ENCODE results near the gene ELMO1.

The ELMO1 gene

DNA sequence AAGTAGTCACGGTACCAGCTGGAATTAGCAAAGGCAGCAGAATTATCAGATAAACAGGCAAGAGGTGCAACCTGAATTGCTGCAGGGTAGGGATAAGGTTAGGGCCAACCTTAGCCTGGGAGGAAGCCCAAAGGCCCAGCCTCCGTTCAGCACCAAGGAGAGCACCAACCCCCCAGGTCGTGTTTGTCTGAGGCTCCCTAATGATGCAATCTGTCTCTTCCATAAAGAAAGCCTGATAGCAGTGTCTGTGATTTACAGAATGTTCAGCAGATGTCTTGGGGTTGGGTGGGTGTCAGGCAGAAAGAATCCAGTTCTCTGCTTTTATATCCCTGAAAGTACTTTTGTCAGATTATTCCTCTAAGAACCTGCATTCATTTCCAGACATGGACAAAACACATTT lies 396.0 kb downstream of the ELMO1 start:
- peak; percentile 21 for DNase-seq (ENCODE audit: low spot score)

DNA sequence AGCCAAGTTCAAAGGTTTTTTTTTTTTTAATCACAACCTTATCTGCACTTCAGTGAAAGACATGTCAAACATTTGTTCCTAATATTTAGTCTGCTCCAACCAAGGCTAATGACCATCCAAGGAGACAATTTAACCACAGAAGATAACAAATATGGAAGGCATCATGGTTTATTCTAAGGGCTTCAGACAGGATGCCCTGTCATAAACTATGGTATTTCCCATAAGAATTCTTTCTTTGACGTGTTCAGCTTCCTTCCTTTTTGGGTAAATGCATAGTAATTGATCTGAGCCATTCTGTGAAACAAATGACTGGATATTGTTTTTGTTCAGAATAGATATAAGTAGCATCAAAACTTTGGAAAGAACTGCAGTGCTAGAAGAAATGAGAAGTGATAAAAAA lies 397.9 kb downstream of the ELMO1 start:
- DNase-seq (ENCODE audit: low spot score): no peak

DNA sequence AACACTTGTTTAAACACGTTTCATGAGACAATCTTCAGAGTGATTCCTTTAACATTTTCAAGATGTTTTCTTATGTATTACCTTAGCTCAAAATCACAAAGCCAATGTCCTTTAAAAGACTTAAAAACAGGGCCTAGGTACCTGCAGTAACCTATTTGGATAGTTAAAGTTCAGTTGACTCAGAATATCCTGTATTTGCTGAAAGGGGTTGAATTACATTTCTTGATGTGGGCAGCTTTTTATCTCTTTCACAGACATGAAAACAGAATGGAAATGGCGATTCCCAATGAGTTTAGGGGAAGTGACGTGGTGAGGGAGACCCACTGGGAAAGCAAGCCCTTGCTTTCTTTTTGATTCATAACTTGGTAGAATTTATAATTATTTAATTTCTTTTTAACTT lies 400.0 kb downstream of the ELMO1 start:
- no peak for DNase-seq (ENCODE audit: low spot score)

DNA sequence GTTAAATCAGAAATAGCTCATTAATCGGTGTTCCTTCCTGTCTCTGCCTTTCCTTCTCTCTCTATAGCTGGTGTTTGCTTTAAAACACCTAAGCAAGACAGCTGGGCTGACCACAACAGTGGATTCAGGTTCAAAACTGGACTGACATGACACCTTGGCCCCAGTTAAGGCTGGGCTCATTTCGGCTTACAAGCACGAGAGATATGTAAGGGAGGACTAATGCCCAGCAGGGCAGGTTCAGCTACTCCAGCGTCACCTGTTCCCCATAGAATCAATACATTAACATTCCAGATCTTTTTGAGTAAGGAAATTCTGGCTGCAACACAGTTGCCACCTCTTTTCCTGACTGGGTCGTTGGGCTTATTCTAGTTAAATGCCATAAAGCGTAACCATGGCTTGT lies 401.4 kb downstream of the ELMO1 start:
- no peak for DNase-seq (ENCODE audit: low spot score)

DNA sequence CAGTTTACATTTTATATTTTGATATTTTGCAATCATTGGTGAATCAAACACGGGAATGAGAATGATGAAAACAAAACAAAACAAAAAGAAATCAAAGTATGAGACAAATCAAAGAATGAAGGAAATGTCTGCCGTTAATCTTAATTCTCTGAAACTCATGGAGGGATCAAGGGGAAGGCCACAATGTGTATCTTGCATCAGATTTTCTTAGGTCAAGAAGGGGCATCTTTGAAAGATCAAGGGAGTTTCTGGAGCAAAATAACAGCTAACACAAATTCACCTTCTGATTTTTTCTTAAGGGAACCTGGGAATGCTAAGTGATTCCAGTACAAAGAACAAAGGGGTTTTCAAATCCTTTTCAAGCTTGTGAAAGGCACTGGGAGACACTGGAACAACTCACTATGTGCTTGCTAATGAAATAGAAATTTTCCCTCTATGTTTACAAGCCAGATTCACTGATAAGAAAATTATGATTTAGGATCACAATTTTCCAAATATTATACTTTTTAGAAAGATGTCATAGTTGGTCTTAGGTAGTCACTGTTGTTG lies 402.1 kb downstream of the ELMO1 start:
- no peak for DNase-seq (ENCODE audit: low spot score)

DNA sequence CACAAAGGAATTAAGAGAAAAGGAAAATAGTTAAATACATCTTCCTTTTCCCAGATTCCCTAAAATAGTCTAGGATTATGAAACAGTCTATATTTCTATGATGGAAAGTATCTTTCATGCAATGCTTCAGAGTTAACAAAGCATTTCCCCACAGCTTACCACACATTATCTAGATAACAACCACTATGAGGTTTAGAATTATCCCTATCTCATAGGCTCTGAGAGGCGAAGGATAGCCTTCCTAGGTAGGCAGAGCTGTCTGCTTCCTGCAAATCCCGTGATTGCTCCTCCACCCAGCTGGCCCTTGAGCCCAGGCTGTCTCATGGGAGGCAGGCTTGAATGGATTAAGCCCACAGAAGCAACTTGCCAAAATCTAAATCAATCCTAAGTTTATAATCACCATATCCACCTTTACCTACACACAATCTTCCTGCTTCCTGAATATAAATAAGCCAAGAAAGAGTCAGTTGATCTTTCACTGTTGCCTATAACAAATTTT lies 402.9 kb downstream of the ELMO1 start:
- no peak for DNase-seq (ENCODE audit: low spot score)

DNA sequence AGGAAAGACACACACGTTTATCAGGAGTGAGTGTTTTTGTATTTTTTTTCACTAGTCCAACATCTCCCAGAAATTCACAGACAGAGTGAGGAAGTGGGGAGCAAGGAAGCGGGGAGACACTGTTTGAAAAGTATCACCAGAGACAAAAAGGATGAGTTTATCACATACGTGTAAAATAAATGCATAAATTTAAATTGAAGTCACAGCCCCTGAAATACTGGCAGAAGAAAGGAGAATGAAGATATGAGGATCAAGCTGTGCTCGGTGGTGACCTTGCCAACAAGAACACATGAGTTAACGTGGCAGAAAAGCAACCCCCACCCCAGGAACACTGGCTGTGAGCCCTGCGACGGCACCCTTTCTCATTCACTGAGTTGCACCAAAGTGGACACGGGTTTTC lies 407.2 kb downstream of the ELMO1 start:
- no peak for DNase-seq (ENCODE audit: low spot score)

DNA sequence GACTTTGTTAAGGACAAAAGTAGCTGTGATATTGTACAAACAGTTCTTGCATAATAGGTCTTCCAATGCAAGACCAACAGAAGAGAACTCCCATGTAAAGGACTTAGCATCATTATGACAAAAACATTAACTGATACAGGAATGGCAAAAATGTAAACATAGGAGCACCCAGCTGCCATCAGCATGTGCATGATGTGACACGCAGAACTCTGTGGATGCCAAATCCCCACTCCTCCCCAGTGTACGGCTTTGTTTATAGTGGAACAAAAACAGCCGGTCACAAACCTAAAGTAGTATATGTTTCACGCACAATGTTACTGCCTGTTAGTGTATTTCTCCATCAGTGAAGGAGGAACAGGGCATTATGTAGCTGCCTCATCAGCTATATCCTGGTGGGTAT lies 408.3 kb downstream of the ELMO1 start:
- no peak for DNase-seq (ENCODE audit: low spot score)

DNA sequence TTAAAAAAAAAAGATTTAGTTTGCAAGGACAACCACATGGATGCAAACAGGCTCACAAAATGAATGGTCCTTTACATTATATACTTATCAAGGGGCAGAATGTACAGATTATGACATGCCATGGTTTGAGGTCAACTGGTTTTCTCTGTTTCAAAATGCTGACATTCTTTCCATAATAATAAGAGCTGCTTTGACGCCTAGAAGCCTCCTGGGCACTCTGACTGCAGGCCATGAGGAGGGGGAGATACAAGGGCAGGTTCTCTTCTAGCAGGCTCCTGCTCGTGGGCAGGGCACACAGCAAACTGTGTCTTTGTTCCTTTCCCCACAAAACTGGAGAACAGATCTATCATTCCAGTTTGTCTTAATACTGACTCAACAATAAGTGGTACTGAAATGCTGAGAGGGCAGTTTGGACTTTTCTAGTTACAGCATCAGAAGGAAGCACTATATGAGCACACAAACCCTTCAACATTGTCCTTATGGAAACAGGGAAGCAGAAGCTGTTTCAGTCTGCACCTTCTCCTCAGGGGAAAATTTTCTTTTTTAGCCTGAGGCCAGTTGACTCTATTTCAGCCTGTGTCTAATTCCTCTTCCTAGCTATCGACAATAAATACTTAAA lies 409.4 kb downstream of the ELMO1 start:
- DNase-seq (ENCODE audit: low spot score): no peak

DNA sequence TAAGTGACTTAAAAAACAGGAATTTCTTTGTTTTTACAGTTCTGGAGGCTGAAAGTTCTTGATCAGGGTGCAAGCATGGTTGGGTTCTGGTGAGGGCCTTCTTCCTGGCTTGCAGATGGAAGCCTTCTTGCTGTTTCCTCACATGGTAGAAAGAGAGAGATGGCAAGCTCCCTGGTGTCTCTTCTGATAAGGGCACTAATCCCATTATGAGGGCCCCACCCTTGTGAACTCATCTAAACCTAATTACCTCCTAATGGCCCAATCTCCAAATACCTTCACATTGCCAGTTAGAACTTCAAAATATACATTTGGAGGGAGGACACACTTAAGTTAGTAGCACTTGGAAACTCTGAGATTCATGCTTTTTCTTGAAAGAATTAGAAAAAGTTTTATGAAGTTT lies 410.0 kb downstream of the ELMO1 start:
- DNase-seq (ENCODE audit: low spot score): no peak

DNA sequence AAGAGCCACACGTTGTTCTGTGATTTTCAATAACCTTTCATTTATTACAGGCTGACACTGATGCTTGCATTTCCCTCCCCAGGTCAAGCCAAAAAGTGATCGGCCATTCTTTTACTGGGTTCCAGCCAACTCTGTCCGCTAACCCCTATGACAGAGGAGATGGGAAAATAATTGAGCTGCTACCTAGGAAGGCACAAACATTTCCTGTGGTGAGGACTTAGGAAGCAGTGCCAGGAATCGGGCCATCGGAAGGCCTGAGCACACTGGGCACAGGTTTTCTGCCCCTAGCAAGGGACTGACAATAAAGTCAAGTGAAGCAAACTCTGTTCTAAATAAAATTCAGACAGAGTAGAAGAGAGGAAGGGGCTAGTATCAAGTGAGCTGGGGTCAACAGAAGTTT lies 411.4 kb downstream of the ELMO1 start:
- DNase-seq (ENCODE audit: low spot score): no peak

DNA sequence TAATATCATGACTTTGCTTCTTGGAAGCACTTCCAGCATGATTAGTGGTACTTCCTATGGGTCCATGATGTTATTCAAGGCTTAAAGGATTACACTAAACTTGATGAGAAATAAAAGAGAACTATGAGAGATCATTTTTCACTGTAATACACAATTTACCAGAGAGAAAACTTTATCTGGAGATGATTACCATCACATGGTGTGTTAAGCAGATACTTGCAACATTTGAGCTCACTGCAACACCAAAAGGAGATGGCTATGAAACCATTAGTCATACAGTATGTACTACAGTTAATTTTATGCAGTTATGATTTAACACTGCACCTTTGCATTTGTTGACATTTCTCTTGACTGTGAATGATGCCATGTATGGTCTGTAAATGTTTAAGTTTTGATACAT lies 413.0 kb downstream of the ELMO1 start:
- DNase-seq (ENCODE audit: low spot score): no peak

DNA sequence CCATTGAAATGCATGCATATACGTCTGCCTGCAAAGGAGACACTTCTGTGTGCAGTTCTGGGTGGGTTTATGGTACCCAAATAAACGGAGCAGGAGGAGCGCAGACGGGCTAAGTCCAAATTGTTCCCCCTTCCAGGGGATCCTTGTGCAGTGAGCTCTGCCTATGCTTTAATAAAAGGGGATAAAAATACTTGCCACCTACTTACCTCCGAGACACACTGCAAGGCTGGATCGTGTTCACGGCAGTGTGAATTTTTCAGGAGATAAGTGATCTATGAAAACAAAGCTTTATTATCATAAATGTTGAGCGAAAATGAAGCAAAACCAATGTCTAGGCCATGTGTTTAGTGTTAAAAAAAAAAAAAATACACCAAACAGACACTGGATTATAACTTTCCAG lies 415.5 kb downstream of the ELMO1 start:
- DNase-seq (ENCODE audit: low spot score): no peak

DNA sequence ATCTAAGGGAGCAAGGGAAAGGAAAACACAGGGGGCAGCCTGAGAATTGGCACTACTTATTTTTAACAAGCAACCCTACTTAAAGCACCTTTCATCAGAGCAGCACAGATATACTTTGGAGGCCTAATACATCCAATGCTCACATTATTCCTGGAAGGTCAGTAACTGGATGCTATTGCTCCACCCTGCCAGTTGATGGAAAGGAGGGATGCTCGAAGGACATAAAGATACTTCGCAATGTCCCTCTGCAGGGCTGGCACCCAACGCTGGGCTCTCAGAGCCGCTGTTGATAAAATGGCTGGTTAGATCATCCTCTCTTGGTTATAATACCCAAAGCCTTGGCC lies 416.4 kb downstream of the ELMO1 start:
- no peak for DNase-seq (ENCODE audit: low spot score)

DNA sequence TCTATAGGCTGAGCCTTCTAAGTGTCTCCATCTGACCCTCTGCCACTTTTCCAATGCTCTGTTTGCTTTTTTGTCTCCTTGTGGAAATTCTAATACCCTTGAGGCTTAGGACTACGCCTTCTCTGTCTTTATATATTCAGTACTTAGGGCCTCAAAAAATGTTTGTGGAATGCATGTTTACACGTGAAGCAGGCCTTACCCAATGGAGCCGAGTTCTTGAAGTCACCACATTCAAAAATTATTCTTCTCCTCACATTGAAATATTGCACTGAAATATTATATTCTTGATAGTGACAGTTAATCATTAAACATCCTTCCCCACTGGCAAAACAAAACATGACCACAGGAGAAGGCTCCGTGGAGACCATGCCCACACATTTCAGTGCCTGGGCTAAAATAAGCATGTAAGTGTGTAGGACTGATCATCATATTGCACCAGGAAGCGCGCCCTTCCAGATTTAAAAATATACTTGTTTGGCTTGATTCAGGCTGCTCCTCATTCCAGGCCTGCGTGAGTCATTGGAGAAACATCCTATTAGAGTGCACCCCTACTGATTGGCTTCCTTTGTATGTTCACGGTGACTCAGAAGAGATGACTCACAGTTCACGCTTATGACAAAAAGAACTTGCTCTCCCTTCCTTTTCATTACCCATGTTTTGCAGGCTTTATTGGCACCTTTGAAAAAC lies 416.9 kb downstream of the ELMO1 start:
- peak; percentile 35 for DNase-seq (ENCODE audit: low spot score)

DNA sequence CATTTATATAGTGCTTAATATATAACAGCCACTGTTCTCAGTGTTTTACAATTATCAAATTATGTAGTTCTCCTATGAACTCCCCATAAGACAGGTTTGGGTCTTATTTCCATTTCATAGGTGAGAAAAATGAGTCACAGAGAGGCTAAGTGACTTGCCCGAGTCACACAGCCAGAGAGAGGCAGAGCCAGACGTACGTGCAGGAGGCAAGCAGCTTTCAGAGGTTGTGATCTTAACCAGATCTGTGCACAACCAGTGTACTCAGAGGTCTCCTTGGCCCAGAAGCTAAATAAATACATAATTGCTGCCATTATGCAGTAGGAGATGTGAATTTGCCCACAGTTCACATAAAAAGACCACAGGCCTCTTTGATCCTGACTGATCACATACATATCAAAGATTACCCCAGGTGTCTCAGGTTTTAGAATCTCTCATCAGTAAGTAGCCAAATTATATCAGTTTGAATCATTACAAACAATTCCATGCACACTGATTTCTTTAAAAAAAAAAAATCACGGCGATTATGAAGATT lies 419.7 kb downstream of the ELMO1 start:
- no peak for DNase-seq (ENCODE audit: low spot score)

DNA sequence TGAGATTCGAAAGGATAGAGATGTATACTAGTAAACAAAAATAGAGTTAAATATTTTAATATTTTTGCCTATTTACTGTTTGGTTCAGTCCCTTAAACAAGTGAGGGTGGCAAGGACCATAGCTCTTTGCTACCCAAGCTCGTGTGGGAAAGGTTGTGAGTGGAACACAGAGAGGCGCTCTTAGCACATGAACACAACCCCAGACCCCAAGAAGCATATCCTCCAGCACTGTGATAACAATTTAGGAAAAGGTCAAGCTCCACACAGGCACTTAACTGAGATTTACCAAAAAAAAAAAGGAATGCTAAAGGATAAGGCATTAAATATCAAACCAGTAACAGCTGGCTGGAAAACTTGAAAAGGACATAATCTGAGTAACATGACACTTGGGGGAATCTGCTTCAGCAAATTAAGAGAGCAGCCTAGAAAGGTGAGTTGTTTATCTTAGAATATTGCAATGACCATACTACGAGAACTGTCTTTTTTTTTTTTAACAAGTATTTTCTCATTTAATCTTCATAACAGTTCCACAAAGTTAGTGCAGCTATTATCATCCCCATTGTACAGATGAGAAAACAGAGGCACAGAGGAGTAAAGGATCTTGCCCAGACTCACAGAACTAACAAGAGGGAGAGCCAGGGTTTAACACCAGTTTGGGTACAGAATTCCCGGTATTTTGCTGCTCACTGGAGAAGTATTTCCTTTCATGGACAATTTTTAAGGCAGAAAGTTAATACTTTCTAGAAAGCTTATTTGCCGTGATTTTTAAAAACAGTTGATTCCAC lies 420.9 kb downstream of the ELMO1 start:
- no peak for DNase-seq (ENCODE audit: low spot score)

DNA sequence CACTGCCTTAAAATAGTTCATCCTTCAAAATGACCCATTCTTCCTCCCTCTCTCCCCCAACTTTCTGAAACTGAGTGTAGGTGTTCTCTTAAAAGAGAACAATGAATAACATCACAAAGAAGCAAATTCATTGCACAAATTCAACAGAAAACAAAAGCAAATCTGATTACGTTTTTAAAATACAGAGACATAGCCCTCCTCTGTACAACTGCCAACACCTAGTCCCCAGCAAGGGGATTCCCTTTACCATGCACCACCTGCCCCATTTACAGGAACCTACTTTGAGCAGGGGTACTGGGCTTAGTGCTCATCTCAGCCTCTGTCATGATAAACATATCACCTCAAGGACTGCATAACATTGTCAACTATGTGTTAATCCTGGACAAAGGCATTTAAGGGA lies 421.6 kb downstream of the ELMO1 start:
- DNase-seq (ENCODE audit: low spot score): no peak

DNA sequence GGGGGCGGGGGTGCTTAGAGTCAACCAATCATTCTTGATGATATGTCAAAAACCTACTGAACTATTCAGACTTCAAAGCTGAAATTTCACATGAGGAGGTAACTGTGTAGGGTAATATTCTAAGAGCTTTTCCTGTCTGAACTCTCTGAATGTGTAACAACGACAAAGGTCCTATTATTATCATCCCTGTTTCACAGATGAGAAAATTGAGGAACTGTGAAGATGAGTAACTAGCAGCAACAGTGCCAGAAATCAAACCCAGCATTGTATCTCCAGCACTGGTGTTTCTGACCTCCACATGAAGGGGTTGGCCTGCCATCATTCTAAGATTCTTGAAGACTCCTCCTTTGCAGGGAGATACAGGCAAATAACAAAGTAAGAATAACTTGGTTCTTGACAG lies 429.7 kb downstream of the ELMO1 start:
- DNase-seq (ENCODE audit: low spot score): no peak

DNA sequence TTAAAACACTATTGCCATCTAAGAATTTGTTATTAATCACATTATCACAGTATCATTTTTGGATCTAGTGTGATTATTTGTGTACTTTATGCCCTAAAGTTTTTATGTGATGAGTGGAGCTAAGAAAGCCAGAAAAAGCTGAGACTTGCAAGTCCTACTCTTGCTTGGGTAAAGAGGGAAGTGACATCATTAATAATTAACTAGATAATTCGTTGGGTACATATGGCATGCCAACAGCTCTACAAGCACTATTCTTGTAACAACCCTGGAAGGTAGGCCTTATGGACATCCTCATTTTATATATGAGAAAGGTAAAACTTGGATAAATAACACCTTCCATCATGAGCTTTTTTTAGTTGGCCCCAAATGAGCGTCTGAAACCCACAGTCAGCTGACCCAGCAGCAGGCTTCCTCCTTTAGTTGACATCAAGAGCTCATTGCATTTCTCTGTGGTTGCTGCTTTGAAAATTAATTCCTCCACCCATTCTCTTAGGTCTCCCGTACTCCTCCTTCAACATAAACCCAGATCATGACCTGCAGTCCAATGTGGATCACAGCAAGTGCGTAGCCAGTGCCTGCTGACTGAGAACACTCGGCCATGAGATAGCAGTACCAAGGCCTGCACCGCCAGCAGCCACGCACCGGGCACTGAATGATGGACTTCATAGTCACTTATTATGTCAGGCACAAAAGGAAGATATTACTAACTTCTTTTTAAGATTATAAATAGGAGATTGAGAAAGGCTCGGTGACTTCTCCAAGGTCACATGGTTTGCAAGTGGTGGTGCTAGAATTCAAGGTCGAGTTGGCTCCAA lies 432.4 kb downstream of the ELMO1 start:
- no peak for DNase-seq (ENCODE audit: low spot score)

DNA sequence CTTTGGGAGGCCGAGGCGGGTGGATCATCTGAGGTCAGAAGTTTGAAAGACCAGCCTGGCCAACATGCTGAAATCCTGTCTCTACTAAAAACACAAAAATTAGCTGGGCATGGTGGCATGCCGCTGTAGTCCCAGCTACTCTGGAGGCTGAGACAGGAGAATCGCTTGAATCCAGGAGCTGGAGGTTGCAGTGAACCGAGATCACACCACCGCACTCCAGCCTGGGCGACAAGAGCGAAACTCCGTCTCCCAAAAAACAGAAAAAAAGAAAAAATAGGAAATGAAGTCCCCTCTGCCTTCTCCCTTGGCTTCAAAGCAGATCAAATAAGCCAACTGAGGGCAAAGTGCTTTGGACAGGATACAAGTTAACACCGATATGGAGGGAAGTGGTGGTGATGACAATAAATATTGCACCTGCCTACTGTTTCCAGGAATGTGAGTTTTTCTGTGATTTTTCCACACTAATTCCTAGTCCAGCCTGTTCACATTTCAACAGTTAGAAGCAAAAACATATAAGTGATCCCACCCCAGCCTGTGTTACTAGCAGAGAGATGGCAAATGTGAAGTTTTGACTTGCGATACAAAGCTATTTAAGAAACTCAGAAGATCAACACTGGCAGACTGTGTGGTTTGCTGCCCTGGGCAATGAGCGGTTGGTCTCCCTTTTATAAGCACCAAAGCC lies 433.2 kb downstream of the ELMO1 start:
- no peak for DNase-seq (ENCODE audit: low spot score)

Data from HuH-7.5 (cell line).